Smooth muscle cell (in vitro differentiated cells): ENCODE data around the gene SLC12A6. TPM values are rescaled to one million over a fixed set of nuclear protein-coding genes. Genes with fewer than 3 reads are reported as not detected.
"Not testable (repeated sequence)": the region's sequence is repeated elsewhere in the genome, so short reads cannot be mapped to it uniquely, and the experiment has no call there.

ENCODE experiments used
- DNase-seq: peaks from one replicate; lab custom pipeline; 2025; ENCODE audit not compliant: unreplicated experiment; lab: John Stamatoyannopoulos, UW
- H2AFZ ChIP-seq: fragments of 200-600 bp; sonication (generic); 2 replicates; pipeline ENCODE4 v1.6.0; 2016; ENCODE audit warnings: antibody characterized with exemption, low read depth, mild to moderate bottlenecking
- H3F3A ChIP-seq: fragments of 200-600 bp; sonication (generic); 2 replicates; pipeline ENCODE4 v1.6.0; 2017; ENCODE audit warnings: antibody characterized with exemption, low read depth
- H3K27ac ChIP-seq: fragments of 200-600 bp; sonication (generic); 2 replicates; pipeline ENCODE4 v1.5.1; 2016; ENCODE audit warnings: low read depth, mild to moderate bottlenecking
- H3K27me3 ChIP-seq: fragments of 200-600 bp; sonication (generic); 2 replicates; pipeline ENCODE4 v1.6.1; 2016; ENCODE audit warnings: low read depth, mild to moderate bottlenecking
- H3K36me3 ChIP-seq: fragments of 200-600 bp; sonication (generic); 2 replicates; pipeline ENCODE4 v1.5.1; 2016; ENCODE audit warnings: low read depth
- H3K4me1 ChIP-seq: fragments of 200-600 bp; sonication (generic); 2 replicates; pipeline ENCODE4 v1.5.1; 2016; ENCODE audit warnings: low read depth
- H3K4me2 ChIP-seq: fragments of 200-600 bp; sonication (generic); 2 replicates; pipeline ENCODE4 v1.6.0; 2016; ENCODE audit warnings: mild to moderate bottlenecking
- H3K4me3 ChIP-seq: fragments of 200-600 bp; sonication (generic); 2 replicates; pipeline ENCODE4 v1.5.1; 2016; ENCODE audit warnings: mild to moderate bottlenecking
- H3K79me2 ChIP-seq: fragments of 200-600 bp; sonication (generic); 2 replicates; pipeline ENCODE4 v1.6.0; 2016; ENCODE audit warnings: low read depth, mild to moderate bottlenecking
- H3K9ac ChIP-seq: fragments of 200-600 bp; sonication (generic); 2 replicates; pipeline ENCODE4 v1.6.0; 2016; ENCODE audit warnings: low read depth
- H3K9me3 ChIP-seq: fragments of 200-600 bp; sonication (generic); replicated peaks from 2 replicates; pipeline ENCODE4 v1.5.1; 2016; ENCODE audit warnings: low read depth
- H4K20me1 ChIP-seq: fragments of 200-600 bp; sonication (generic); 2 replicates; pipeline ENCODE4 v1.6.0; 2016; ENCODE audit warnings: low read depth
- WGBS: methylation state at CpG from one replicate; pipeline ENCODE4 v1.1.7; 2016; ENCODE audit warnings: low lambda C conversion rate; 5-methylcytosine and 5-hydroxymethylcytosine counted together
- polyA plus RNA-seq: library from polyadenylated mRNA; unstranded; fragments of >200 nt; fragmentation: Nextera tagmentation; extraction: Ambion mirVana; gene quantifications from 2 replicates; pipeline ENCODE4 v1.2.1, GENCODE V29; 2016
- total RNA-seq: library from RNA; depleted of rRNA; stranded (reverse); fragments of >200 nt; gene quantifications from 2 replicates; pipeline ENCODE4 v1.2.3, GENCODE V29; 2014
- TF ChIP-seq, protein P1 (sequence below): fragments of 200-600 bp; sonication (generic); IDR thresholded peaks from 2 replicates; pipeline ENCODE4 v1.5.1; 2017; ENCODE audit warnings: borderline replicate concordance, mild to moderate bottlenecking, antibody characterized with exemption; ENCODE audit not compliant: insufficient read depth, poor library complexity, severe bottlenecking

The SLC12A6 gene
- total and polyA plus RNA-seq, 2 experiments from 2014 or later: 3.0 to 11.3 TPM

DNA sequence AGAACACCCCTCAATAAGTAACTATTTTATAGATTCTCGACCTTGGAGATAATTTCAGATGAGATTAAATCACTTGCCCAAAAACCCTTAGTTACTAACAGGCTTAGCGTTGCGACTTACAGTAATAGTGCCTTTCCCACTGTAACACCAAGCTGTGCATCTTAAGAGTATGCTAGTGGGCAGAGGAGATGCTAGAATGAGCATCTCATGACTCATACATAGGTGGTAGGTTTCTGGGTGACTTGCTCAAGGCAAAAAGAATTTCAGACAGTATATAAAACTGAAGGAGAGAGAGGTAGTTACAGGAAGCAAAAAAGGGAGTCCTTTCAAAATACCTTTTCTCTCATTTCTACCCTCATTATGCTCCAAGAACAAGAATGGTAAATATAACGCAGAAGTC lies 131.6 kb downstream of the SLC12A6 start:
- Histone ChIP-seq H3K9me3 (no peaks in the 10 kb centered on the region), H3K4me1 (peaks cover 13% of the 10 kb centered on the region), H3K36me3 (no peaks in the 10 kb centered on the region), H3K27me3 (no peaks in the 10 kb centered on the region), H2AFZ (no peak overlapping the region), H3K27ac (peak overlapping the region; percentile 63), H3F3A (peaks cover 6% of the 10 kb centered on the region), H3K79me2 (peaks cover 83% of the 10 kb centered on the region), H4K20me1 (peaks cover 51% of the 10 kb centered on the region), H3K4me2 (no peak overlapping the region), H3K4me3 (no peak overlapping the region), H3K9ac (no peak overlapping the region)
- DNase-seq: no peak
- 82% methylated on average over 4 of the region's 4 CpGs for WGBS
- TF ChIP-seq, protein P1, sequence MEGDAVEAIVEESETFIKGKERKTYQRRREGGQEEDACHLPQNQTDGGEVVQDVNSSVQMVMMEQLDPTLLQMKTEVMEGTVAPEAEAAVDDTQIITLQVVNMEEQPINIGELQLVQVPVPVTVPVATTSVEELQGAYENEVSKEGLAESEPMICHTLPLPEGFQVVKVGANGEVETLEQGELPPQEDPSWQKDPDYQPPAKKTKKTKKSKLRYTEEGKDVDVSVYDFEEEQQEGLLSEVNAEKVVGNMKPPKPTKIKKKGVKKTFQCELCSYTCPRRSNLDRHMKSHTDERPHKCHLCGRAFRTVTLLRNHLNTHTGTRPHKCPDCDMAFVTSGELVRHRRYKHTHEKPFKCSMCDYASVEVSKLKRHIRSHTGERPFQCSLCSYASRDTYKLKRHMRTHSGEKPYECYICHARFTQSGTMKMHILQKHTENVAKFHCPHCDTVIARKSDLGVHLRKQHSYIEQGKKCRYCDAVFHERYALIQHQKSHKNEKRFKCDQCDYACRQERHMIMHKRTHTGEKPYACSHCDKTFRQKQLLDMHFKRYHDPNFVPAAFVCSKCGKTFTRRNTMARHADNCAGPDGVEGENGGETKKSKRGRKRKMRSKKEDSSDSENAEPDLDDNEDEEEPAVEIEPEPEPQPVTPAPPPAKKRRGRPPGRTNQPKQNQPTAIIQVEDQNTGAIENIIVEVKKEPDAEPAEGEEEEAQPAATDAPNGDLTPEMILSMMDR: no peak

DNA sequence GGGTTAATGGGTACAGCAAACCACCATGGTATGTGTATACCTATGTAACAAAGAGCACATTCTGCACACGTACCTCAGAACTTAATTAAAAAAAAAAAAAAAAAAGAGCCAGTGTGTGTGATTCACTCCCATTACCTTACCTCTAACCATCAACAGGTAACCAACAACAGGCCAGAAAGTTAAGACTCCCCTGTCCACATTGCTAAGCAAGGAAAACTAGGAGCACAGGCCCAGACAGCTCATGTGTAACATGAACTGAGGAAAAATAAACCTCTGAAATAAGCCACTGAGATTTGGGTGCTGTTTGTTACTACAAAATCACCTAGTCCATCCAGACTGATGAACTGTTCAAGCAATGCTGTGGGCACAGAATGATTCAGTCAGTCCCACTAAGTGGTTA lies 133.6 kb downstream of the SLC12A6 start:
- no peak overlapping the region for H3K4me3 ChIP-seq
- H3K9ac ChIP-seq: no peak overlapping the region
- DNase-seq: no peak
- no peak overlapping the region for H2AFZ ChIP-seq
- H3K36me3 ChIP-seq: no peaks in the 10 kb centered on the region
- H4K20me1 ChIP-seq: peaks cover 63% of the 10 kb centered on the region
- no peak overlapping the region for H3K4me2 ChIP-seq
- H3F3A ChIP-seq: peaks cover under 1% of the 10 kb centered on the region
- peaks cover 99% of the 10 kb centered on the region for H3K79me2 ChIP-seq
- H3K4me1 ChIP-seq: peaks cover 12% of the 10 kb centered on the region
- no peaks in the 10 kb centered on the region for H3K27me3 ChIP-seq
- peak overlapping the region; percentile 74 for H3K27ac ChIP-seq
- 90% methylated on average over 1 of the region's 1 CpG for WGBS
- TF ChIP-seq, protein P1: no peak
- no peaks in the 10 kb centered on the region for H3K9me3 ChIP-seq

DNA sequence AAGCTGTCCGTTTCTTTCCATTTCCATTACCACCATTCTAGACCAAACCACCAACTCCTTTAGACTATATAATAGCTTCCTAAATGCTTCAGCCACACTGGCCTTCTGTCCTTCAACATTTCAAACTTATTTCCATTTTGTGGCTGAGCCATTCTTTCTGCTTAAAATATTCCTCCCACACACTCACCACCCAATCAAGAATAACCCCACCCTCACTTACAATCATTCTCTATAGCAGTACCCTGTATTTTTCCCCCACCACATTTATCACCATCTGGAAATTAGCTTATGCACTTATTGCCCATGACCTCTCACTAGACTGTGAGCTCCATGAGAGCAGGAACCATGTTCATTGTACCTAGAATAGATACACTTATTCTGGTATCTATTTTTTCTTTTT lies 134.3 kb downstream of the SLC12A6 start:
- Histone ChIP-seq H4K20me1 (peaks cover 69% of the 10 kb centered on the region), H3K4me1 (peaks cover 5% of the 10 kb centered on the region), H3F3A (no peaks in the 10 kb centered on the region), H3K4me3 (no peak overlapping the region), H3K9ac (no peak overlapping the region), H3K36me3 (no peaks in the 10 kb centered on the region), H3K79me2 (peaks cover 99% of the 10 kb centered on the region), H3K27ac (peak overlapping the region; percentile 74), H2AFZ (no peak overlapping the region), H3K27me3 (no peaks in the 10 kb centered on the region), H3K9me3 (no peaks in the 10 kb centered on the region), H3K4me2 (no peak overlapping the region)
- no peak for DNase-seq
- TF ChIP-seq, protein P1: no peak
- 97% methylated on average over 1 of the region's 1 CpG for WGBS

DNA sequence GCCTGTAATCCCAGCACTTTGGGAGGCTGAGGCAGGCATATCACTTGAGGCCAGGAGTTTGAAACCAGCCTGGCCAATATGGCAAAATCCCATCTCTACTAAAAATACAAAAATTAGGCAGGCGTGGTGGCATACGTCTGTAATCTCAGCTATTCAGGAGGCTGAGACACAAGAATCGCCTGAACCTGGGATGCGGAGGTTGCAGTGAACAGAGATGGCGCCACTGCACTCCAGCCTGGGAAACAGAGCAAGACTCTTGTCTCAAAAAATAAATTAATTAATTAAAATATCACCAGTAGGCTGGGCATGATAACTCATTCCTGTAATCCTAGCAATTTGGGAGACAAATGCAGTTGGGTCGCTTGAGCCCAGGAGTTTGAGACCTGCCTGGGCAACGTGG lies 144.3 kb downstream of the SLC12A6 start:
- Histone ChIP-seq H3K79me2 (peaks cover 94% of the 10 kb centered on the region), H4K20me1 (peaks cover 95% of the 10 kb centered on the region)
- not testable (repeated sequence) for H3K9me3 ChIP-seq, H3F3A ChIP-seq, H3K4me2 ChIP-seq, H3K36me3 ChIP-seq, H3K4me3 ChIP-seq, H3K4me1 ChIP-seq, H3K27me3 ChIP-seq, H3K27ac ChIP-seq, DNase-seq, H3K9ac ChIP-seq, H2AFZ ChIP-seq
- WGBS: 79% methylated on average over 7 of the region's 7 CpGs
